Stimulated activated CD4-positive, alpha-beta T cell treated with anti-CD3 and anti-CD28 coated beads, TNF-alpha, amount 100 ng/mL, for 48 hours (primary cell): Measurements from ENCODE around the gene C1QL1.
A peak's percentile ranks its signal among the peaks of the same experiment; 100 is the strongest.
"Not testable (repeated sequence)": the region's sequence is repeated elsewhere in the genome, so short reads cannot be mapped to it uniquely, and the experiment has no call there.

Source experiments
- DNase-seq, 3 donors: peaks; one replicate each; pipeline ENCODE4 v3.0.0-alpha.2; 2020; ENCODE audit warnings: low read depth in 3 of 3

Gene C1QL1

DNA sequence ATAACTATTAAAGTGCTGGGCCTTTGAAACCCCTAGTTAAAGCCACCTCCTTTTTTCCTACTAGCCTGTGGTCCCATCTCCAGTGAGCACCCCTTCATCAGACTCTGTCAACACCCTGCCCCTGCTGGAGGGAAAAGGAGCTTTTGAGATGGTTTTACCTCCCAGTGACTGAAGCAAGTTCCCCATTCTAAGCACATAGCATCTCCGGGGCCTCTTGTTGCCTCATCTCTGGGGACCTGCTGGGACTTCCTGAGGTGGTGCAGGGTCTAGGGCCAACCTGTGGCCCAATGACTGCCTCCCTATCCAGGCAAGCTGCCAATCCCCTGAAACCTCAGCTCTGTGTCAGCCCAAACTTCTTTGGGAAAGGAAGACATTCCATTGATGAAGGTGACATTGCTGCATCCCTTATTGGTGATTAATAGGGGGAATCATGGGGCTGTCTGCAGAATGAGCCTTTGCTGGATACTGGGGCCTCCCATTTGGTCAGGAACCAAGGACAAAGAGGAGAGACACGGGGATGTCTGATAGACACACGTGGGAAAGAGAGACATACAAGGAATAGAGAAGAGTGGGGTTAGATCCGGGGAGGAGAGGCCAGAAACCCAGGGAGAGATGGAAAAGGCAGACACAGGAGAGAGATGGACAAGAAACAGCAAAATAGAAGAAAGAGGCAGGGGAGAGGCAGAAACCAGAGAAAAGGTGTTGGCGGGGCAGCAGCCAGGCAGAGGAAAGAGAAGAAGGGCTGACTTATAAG, 2.4 kb downstream of the C1QL1 start:
- no peak for DNase-seq

GRCh38 chr17:44961921-44962350, 6.2 kb downstream of the C1QL1 start:
- DNase-seq = no peak

GRCh38 chr17:44960691-44961090, 7.4 kb downstream of the C1QL1 start:
- no peak for DNase-seq

GRCh38 chr17:44959821-44960531, 8.1 kb downstream of the C1QL1 start:
- DNase-seq = no peak

GRCh38 chr17:44956998-44957981, 10.8 kb downstream of the C1QL1 start:
- no peak for DNase-seq

DNA sequence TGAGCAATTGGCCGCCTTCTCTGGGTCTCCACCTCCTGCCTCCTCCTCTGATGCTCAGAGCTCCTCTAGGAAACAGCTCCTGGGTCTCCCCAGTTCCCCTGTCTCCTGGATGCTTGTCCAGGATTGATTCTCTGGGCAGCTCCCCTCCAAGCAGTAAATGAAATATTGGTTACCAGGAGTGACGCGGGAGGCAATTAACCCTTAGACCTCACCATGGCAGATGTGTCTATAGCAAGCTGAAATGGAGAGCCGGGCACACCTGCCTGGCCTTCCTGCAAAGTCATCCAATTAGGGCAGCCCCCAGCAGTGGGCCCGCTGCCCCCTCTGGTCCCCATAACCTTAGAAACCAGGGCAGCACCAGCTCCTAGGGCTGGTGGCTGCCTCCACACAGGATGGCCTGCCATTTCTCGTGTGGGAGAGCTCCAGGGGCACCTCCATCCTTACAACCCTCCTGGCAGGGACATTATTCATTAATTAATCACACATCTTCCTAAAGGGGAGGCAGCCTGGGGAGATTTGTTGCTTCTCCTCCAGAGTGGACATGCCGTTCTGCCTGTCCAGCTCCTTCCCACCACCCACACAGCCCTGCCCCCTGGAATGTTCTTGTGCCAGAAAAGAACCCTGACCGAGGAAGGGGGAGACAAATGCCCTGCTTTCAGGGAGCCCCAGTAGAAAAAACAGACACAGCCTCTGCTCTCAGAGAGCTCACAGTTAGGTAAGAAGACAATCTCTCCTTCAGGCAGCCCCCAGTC, 12.3 kb downstream of the C1QL1 start:
- DNase-seq = no peak

DNA sequence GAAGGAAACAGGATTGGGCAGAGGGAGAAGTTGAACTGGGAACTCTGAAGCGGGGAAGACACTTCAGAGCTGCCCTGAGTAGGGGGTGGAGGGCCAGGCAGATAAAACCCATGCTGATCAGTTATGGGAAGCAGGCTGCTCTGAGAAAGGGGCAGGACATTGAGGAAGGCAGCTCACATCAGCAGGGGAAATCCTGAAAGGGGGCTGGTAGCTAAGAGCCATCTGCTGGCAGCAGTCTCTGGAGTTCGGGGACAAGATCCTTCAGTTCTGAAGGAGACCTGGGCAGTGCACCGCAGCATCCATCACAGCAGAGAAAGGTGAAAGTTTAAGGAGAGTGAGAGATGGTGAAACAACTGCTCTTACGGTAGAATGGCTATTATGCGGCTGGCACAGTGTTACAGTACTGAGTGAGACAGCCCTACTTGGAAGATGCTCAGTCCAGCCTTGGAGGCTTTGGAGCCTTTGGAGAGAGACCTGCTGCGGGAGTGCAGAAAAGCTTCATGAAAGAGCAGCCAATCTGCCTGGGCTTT, 15.1 kb downstream of the C1QL1 start:
- no peak for DNase-seq

- DNase-seq = no peak
These were observed 19.7 kb downstream of the C1QL1 start for GRCh38 chr17:44948315-44948795.

DNA sequence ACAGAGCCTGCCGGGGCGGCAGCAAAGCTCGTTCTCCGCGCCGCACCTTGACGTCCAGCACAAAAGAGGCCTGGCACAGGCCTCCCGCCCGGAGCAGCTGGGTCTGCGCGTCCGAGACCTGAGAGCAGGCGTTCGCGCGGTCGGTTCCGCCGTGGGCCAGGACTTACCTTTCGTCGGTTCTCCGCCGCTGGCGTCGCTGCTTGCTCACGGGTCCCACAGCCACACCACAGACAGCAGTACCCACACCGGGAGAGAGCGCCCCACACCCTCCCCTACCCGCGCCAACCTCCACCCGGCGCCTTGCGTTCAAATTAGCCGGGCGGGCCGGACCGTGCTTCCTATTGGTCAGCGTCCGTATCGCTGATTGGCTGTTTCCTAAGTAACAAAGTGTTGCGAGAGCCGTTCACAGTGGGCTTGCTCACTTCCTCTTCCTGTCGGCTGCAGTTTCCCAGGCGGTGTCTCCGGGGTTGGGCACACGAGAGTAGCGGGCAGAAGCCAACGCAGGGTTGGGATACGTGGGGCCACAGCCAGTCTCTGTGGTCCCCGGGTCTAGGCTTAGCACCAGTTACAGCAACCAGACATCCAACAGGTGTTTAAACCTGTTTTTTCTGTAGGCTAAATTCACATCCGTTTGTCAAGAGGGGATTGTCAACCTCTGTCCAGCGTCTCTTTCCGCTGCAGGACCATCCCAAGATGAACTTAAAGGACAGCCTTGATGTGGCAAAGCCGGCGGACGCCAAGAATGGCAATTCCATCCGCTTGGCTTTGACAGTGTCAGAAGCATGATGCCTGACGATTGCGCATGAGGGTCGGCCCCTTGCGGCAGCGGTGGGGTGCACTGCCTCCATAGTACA, 20.4 kb downstream of the C1QL1 start, which contains the start of gene KIF18B:
TSS of gene KIF18B (minus strand) at position 313 of the 854 bp plus-strand sequence. CDS start 11,429 bp downstream, outside the sequence.
- peak; percentile 89 to 91 (median 90) for DNase-seq

- DNase-seq = not testable (repeated sequence)
These were observed 22.5 kb downstream of the C1QL1 start for GRCh38 chr17:44945652-44946051.

DNA sequence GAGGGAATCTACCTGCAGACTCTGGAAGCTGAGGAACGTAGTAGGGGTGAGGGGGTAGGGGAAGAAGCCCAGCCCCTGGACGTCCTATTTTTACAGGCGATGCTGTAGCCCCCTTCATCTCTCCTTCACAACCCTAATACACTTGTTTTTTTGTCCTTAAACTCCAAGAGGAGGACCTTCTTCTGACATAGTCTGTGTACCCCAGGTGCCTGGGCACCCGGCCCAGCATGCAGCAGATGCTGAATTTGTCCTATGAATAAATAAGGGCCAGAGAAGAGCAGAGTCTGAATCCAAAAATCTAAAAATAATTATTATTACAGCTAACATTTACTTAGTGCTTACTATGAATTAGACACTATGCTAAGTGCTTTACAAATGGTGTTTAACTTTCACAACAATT, 25.6 kb downstream of the C1QL1 start:
- no peak for DNase-seq

- DNase-seq = no peak
These were observed 26.3 kb downstream of the C1QL1 start for GRCh38 chr17:44941712-44942331.

GRCh38 chr17:44940768-44941167, 27.3 kb downstream of the C1QL1 start:
- no peak for DNase-seq

GRCh38 chr17:44940317-44940716, 27.8 kb downstream of the C1QL1 start:
- no peak for DNase-seq

DNA sequence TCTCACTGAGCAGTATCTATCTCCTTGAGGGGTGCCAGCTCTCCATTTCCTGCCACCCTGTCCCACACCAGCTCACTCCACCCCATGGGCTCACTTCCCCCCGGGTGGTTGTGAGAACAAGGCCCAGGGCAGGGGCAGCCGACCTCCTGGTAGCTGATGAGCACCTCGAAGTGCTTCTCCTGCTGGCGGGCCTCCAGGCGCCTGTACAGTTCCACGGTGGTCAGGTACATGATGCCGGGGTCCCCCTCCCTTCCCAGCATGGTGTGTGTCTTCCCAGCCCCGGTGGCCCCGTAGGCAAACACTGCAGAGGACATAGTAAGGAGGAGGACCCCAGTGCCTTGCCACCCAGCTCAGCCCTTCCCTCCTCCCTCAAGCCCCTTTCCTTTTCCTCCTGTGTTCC, 33.0 kb downstream of the C1QL1 start:
- no peak for DNase-seq

DNA sequence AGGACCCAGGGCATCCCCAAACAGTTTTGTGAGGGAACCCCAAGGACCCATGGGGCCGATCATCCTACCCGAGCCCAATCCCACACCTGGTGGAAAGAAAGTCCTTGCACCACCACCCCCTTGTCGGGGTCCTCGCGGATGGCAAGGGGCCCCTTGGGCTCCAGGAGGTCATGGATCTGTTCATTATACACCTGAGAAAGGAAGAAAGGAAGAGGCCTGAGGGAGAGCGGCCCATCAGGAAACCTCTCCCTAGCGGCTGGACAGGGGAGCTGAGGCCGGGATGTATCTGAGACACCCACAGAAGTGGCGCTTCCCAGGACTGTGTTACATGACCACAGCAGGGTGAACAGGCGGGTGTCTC, 33.4 kb downstream of the C1QL1 start:
- no peak for DNase-seq

DNA sequence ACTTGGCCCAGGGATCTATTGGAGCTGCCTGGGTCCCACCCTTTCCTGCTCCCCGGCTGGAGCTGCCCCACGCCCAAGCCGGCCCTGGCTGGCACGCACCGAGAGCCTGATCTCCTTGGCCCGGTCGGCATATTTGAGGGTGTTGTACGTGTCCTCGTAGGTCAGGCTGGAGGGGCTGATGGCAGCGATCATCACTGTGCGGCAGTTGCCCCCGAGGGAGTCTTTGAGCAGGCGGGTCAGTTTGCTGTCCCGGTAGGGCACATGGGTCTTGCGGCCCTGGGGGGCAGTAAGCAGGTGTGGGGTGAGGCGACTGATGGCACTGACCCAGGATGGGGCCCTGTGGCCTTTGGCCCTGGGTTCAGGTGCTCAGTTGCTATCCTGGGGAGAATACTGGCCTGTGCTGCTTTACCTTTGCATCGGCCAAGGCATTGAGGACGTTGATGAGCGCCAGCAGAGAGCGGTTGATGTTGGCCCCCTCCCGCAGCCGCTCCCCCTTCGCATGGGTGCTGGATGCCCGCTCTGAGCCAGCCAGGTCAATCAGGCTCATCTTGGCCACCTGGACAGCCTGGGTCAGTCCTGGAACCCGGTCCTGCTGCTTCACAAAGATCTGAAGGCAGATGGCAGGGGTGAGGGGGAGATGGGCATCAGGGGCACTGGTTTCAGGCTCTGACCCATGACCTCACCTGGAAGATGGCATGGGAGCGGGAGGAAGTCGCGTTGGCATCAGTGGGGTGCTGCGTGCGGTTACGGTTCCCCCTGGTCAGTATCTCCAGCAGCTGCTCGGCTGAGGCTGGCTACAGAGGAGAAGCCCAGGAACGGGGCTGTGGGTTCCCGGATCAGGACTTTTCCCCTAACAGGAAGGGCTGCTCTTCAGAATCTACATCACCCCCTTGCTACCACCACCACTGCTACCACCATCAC, 34.0 kb downstream of the C1QL1 start:
- no peak for DNase-seq

DNA sequence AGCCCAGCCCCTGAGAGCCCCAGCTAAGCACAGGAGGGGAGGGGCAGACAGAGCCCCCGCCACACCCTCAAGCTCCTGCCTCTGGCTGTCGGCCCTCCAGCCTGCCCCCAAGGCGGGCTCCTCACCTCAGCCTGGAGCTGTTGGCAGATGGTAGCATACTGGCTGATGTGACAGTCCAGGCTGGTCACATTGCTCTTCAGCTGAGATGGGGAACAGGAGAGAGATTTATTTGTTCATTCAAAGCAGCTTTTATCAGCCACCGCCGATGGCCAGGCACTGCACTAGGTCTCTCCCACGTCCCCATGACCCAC, 35.4 kb downstream of the C1QL1 start:
- no peak for DNase-seq
